Measurements from ENCODE around the gene ZNF280B.
"Not testable (repeated sequence)": the region's sequence is repeated elsewhere in the genome, so short reads cannot be mapped to it uniquely, and the experiment has no call there.

The ZNF280B gene

GRCh38 chr22:22534604-22535415 lies 26.3 kb upstream of the ZNF280B start:
- no peak for DNase-seq

GRCh38 chr22:22533863-22534262 lies 25.3 kb upstream of the ZNF280B start:
- no peak for DNase-seq

DNA sequence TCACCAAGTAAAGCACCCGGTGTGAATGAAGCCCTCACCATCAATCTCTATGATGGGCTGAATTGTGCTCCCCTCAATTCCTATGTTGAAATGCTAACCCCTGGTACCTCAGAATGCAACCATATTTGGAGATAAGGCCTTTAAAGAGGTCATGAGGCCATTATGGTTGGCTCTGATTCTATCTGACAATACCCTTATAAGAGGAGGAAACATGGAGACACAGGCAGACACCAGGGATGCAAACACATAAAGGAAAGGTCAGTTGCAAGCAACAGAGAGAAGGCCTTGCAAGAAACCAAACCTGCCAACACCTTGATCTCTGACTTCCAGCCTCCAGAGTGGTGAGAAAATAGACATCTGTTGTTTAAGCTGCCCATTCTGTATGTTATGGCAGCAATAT lies 24.9 kb upstream of the ZNF280B start:
- no peak for DNase-seq

- DNase-seq, result not testable (repeated sequence)
Observed at GRCh38 chr22:22532547-22533071, 24.1 kb upstream of the ZNF280B start.

DNA sequence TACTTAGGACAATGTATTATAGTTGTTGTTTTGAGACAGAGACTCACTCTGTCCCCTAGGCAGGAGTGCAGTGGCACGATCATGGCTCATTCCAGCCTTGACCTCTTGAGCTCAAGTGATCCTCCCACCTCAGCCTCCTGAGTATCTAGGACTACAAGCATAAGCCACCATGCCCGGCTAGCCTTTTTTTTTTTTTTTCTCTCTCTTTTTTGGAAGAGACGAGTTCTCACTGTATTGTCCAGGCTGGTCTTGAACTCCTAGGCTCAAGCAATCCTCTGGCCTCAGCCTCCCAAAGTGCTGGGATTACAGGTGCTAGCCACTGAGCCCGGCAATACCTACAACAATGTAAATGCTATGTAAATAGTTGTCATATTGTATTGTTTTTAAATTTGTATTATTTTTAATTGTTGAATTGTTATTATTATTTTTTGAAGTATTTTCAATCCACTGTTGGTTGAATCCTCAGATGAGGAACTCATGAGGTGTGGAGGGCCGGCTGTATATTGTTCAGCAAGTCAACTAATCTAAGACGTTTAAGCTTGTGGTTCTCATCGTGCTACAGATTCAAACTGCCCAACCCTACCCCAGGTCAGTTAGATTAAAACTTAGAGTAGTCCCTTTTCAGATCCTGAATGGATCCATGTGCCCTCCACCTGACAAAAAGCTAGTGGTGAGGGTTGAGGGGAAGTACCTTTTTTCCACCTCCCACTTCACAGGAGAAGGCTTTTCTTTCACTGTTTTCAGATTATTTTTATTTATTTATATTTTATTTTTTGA lies 23.4 kb upstream of the ZNF280B start:
- DNase-seq, result no peak

DNA sequence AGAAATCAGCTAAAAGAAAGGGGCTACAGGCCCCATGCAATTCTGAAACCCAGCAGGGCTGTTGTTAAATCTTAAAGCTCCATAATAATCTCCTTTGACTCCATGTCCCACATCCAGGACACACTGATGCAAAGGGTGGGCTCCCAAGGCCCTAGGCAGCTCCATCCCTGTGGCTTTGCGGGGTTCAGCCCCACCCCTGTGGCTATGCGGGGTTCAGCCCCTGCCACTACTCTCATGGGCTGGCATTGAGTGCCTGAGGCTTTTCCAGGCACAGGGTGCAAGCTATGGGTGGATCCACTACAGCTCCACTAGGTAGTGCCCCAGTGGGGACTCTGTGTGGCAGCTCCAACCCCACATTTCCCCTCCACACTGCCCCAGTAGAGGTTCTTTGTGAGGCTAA lies 20.2 kb upstream of the ZNF280B start:
- no peak for DNase-seq

GRCh38 chr22:22527312-22527711 lies 18.8 kb upstream of the ZNF280B start:
- DNase-seq, result no peak

- DNase-seq, result no peak
Observed at GRCh38 chr22:22526125-22526912, 17.8 kb upstream of the ZNF280B start.

DNA sequence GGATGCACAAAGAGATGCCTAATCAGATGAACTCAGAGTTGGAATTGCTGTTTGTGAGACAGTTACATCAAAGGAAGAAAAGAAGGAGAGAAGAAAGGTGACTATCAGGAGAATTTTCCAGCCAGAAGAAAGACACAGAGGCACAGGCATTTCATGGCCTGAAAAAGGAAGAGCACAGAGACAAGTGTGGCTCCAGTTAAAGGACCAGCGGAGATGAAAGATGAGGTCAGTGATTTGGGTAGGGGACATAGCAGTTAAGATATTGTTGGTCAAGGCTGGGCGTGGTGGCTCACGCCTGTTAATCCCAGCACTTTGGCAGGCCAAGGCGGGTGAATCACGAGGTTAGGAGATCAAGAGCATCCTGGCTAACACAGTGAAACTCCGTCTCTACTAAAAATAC lies 15.0 kb upstream of the ZNF280B start:
- DNase-seq, result no peak

- no peak for DNase-seq
Observed at GRCh38 chr22:22521631-22522030, 13.1 kb upstream of the ZNF280B start.

DNA sequence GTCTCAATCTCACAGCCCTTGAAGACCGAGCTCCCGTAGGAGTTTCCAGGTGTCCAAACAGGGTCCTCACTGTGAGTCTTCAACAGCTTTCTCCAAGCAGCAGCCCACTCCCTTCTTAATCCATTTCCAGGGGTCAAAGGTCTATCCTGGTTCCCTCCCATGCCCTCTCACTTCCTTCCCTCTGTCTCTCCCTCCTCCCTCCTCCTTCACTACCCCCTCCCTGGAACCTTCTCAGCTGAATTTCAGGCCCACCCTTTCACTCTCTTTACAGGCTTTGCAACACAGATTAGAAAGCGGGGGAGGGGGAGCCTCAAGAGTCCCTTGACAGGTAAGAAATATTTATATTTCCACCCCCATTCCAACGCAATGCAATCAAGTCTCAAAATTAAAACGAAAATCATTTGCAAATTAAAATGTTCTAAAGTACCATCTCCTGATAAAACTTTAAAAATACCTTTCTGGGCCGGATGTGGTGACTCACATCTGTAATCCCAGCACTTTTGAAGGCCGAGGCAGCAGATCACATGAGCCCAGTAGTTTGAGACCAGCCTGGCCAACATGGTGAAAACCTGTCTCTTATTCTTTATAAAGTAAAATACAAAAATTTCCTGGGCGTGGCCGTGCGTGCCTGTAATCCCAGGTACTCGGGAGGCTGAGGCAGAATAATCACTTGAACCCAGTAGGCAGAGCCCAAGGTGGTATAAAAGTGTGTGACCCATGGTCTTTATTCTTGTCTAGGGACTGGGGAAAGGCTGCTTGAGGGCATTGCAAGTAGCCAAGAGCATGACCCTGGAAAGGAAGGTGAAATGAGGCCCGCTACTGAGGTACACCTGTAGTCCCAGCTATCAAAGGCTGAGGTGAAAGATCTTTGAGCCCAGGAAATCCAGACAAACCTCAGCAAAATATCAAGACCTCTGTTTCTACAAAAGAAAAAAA lies 12.4 kb upstream of the ZNF280B start:
- DNase-seq, result no peak

DNA sequence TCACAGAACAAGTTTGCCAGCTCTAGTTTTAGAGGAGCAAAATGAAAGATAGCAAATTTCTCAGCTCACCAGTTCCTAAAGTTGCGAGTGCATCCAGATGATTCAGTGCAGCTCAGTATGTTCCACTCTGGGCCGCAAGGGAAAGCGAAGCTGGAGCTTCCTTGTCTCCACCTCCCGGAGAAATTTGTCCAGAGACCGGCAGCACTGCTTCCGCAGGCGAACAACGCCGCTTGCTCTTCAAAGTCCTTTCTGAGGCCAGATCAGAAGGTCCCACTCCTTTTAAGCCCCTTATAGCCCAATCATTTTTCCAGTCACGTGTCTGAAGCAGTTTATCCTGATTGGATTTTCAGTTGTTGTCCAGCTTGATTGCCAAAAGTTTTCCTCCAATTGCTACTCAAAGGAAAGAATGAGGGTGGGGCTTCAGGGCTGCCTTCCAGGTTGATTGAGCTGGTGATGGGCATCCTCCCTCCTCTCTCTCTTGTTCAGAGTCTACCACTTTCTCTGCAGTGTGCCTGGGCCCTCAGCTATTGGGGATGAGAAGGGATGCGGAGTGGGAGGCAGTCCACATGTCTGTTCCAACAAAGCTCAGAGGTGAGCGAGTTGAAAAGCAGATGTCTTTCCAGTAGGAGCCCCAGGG lies 11.6 kb upstream of the ZNF280B start, which contains the start of gene ZNF280A:
TSS of gene ZNF280A (minus strand) at position 251 of the 637 bp plus-strand sequence. CDS start 4,640 bp downstream, outside the sequence.
- no peak for DNase-seq

- no peak for DNase-seq
Observed at GRCh38 chr22:22519591-22519990, 11.0 kb upstream of the ZNF280B start.

- DNase-seq, result no peak
Observed at GRCh38 chr22:22516992-22517391, 8.4 kb upstream of the ZNF280B start.

- DNase-seq, result no peak
Observed at GRCh38 chr22:22515890-22516289, 7.3 kb upstream of the ZNF280B start.

DNA sequence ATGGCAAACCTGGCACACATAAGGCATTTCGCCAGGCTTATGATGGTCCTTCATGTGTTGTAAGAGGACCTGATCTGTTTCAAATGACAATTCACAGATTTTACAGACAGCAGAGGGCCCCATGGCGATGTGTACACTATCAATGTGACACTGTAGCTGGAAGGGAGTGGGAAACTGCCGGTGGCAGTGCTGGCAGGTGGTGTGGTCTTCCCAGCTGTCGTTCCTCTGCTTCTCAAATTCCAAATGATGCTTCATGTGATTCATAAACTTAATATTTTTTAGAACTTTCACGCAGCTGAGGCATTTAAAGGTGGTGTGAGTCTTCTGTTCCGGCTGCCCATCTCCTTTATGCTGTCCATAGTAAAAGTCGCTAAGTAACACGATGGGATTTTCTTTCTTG lies 5.9 kb upstream of the ZNF280B start:
- DNase-seq, result not testable (repeated sequence)

DNA sequence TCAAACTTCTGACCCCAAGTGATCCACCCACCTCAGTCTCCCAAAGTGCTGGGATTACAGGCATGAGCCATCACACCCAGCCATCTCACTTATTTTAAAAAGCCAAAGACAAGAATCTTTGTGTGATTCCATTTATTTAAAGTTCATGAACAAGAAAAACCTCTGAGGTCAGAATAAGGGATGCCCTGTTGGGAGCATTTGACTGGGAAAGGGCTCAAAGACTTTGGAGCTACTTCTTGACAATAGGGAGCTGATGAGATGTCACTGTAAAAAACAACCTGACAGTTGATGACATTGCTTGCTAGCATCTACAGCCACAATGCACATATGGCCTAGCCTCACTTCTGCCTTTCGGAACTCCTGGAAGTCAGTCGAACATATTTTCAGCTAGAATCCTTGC lies 5.1 kb upstream of the ZNF280B start:
- DNase-seq, result no peak

GRCh38 chr22:22512951-22513350 lies 4.4 kb upstream of the ZNF280B start:
- DNase-seq, result no peak

DNA sequence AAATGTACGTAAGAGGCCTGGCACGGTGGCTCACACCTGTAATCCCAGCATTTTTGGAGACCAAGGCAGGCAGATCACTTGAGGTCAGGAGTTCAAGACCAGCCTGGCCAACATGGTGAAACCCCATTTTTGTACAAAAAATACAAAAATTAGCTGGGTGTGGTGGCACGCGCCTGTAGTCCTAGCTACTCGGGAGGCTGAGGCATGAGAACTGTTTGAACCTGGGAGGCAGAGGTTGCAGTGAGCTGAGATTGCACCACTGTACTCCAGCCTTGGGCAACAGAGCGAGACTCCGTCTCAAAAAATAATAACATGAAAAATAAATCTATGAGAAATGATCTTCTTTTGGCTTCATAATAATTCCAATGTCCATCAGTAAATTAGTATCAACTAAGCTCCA lies 2.3 kb upstream of the ZNF280B start:
- DNase-seq, result not testable (repeated sequence)

GRCh38 chr22:22509912-22510311 lies 1.4 kb upstream of the ZNF280B start:
- not testable (repeated sequence) for DNase-seq

DNA sequence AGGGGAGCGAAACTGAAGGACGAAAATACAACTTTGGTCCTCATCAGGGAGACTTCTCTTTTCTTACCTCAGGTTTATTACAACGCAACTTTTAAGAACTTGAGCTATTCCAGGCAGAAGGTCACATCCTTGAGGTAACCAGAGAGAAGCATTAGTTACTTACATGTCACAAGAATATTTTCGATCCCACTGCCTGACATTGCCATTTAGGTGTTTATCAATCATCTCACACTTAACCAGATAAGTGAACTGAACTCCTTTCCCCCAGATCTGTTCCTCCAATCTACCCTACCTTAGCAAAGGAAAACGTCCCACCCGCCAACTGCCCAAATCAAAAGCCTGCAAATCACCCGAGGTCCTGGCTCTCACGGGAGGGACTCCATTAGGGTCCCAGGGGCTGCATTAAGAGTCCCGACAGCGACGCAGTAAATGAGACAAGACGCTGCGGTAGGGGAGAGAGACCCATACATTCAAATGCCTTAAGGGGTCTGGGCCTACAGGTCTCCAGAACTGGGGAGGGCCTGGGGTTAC lies 734 bp downstream of the ZNF280B start:
- DNase-seq, result no peak
